Skeletal muscle tissue (tissue), 4 donors: ENCODE results near the gene ZHX3. TPM values are rescaled to one million over a fixed set of nuclear protein-coding genes. Genes with fewer than 3 reads are reported as not detected.
A peak's percentile ranks its signal among the peaks of the same experiment; 100 is the strongest.
"Not testable (repeated sequence)": the region's sequence is repeated elsewhere in the genome, so short reads cannot be mapped to it uniquely, and the experiment has no call there.

Experiments
- H3K27ac ChIP-seq: one replicate; pipeline ENCODE4 v1.7.0; 2013; ENCODE audit warnings: mild to moderate bottlenecking, low read depth, low read length, inconsistent platforms
- H3K27me3 ChIP-seq, 3 donors: one replicate each; pipeline ENCODE4 v1.7.0; 2013; ENCODE audit warnings: low read length in 3 of 3; ENCODE audit not compliant: control insufficient read depth in 3 of 3, insufficient read depth in 3 of 3
- H3K36me3 ChIP-seq, 3 donors: one replicate each; pipeline ENCODE4 v1.7.0; 2013; ENCODE audit warnings: low read length in 3 of 3; ENCODE audit not compliant: control insufficient read depth in 3 of 3, insufficient read depth in 3 of 3
- H3K4me1 ChIP-seq, 3 donors: one replicate each; pipeline ENCODE4 v1.7.0; 2013; ENCODE audit warnings: low read length in 3 of 3, mild to moderate bottlenecking in 3 of 3; ENCODE audit not compliant: control insufficient read depth in 3 of 3, insufficient read depth in 3 of 3
- H3K4me3 ChIP-seq, 3 donors: one replicate each; pipeline ENCODE4 v1.7.0; 2013; ENCODE audit warnings: low read length in 3 of 3
- H3K9ac ChIP-seq, 3 donors: one replicate each; pipeline ENCODE4 v1.7.0; 2013; ENCODE audit warnings: low read length in 3 of 3, mild to moderate bottlenecking in 3 of 3, moderate library complexity in 2 of 3, low read depth in 1 of 3
- H3K9me3 ChIP-seq, 3 donors: one replicate each; pipeline ENCODE4 v1.7.0; 2013; ENCODE audit warnings: low read length in 3 of 3; ENCODE audit not compliant: control insufficient read depth in 3 of 3
- total RNA-seq: library from RNA; depleted of rRNA; stranded (reverse); fragments of >200 nt; gene quantifications from one replicate; pipeline ENCODE4 v1.2.3, GENCODE V29; 2014
- donor health status: Osteomylitis.

ZHX3 gene
- total RNA-seq, 1 donor from 2014 or later, result 4.7 TPM

DNA sequence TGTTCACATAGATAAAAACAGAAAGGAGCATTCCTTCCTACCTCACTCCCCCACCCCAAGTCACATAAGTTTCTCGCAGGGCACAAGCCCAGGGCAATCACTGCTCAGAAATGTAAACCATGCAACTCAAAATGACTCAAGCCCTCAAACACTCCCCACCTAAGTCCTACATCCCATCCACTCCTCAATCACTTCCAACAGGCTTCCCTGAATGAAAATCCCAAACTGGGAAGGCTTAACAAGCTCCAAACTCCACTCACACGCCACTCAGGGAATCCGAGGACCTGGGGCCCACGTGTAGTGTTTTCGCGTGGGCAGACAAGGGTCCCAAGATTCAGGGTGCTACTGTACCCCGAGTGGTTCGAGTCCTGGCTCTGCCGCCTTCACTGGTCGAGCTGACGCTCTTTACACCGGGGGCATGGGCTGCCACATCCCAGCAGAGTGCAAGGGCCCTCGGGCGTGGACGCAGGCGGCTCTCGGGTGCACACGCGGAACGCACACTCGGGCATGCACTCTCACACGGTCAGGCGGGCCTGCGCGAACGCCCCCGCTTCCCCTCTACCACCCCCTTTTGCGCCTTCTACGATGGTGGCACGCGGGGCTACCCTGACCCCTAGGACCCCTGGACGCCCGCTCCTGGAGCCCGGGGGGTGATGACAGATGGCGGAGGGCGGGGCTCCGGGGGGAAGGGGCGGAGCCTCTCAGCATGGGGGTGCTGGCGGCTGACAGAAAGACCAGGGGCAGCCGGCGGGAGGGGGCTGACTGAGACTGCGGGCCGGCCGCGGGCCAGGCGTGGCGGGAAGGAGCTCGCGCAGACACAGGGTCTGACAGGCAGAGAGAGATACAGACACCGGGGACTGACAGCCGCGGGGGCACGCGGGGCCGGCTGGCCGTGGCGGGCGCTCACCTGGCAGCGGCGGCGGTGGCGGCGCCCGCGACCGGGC, 657 bp downstream of the ZHX3 start:
- H3K4me3 ChIP-seq, result peak overlapping the region; percentile 83 to 94 (median 90)
- peaks cover 19 to 36% (median 28%) of the 10 kb centered on the region in 3 donors for H3K4me1 ChIP-seq
- H3K9me3 ChIP-seq, result no peaks in the 10 kb centered on the region
- H3K27ac ChIP-seq, result peak overlapping the region; percentile 81
- H3K27me3 ChIP-seq, result no peaks in the 10 kb centered on the region
- H3K36me3 ChIP-seq, result no peaks in the 10 kb centered on the region
- peak overlapping the region; percentile 82 to 95 (median 90) for H3K9ac ChIP-seq

DNA sequence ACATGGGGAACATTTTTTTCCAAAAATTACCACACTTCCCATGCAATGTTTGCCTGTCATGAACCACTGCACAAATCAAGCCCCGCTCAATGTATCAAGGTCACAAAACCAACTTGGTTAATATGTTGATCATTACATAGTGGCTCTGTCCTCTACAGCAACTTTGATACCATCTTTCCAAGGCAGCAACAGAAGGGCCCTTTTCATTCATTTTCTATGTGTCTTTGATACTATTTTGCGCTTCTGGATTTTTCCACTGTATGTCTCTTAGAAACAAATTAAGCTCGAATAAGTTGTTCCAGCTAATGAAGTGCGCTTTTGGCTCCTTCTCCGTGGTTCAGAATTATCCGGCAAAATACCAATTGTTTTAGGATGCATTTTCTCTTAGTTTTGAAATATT, 1.5 kb downstream of the ZHX3 start:
- no peaks in the 10 kb centered on the region for H3K36me3 ChIP-seq
- H3K9me3 ChIP-seq, result no peaks in the 10 kb centered on the region
- H3K27ac ChIP-seq, result peak overlapping the region; percentile 81
- peak overlapping the region in 2 of 3 donors; percentile 83 to 90 for H3K4me3 ChIP-seq
- H3K4me1 ChIP-seq, result peaks cover 19 to 36% (median 28%) of the 10 kb centered on the region in 3 donors
- H3K9ac ChIP-seq, result peak overlapping the region; percentile 82 to 95 (median 90)
- no peaks in the 10 kb centered on the region for H3K27me3 ChIP-seq

DNA sequence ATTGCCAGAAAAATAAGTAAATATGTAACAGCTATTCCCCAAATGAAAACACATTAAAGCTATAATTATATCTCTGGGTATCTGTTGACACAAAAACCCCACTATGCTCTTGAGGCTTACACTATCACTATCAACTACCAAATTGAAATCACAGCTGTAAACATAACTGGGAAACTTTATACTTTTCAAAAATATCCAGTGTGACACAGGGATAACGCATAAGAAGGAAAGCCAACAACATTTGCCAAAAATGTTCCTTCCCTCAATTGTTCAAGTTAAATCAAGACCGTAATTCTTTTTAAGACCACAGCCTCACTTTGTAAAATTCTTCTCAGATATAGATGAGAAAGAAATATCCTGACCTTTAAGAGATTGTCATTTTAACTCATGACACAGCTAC, 3.1 kb downstream of the ZHX3 start:
- no peaks in the 10 kb centered on the region for H3K27me3 ChIP-seq
- no peak overlapping the region for H3K4me3 ChIP-seq
- peak overlapping the region in 1 of 3 donors; percentile 32 for H3K9ac ChIP-seq
- no peaks in the 10 kb centered on the region for H3K9me3 ChIP-seq
- peaks cover 28 to 45% (median 36%) of the 10 kb centered on the region in 3 donors for H3K4me1 ChIP-seq
- H3K36me3 ChIP-seq, result no peaks in the 10 kb centered on the region
- H3K27ac ChIP-seq, result peak overlapping the region; percentile 55

DNA sequence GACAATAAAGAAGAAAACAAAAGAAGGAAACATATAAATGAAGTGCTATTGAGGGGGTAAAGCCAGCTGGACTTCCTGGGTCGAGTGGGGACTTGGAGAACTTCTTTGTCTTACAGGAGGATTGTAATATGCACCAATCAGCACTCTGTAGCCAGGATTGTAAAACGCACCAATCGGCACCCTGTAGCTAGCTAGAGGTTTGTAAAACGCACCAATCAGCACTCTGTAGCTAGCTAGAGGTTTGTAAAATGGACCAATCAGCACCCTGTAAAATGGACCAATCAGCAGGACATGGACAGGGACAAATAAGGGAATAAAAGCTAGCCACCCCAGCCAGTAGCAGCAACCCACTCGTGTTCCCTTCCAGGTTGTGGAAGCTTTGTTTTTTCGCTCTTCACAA, 5.5 kb downstream of the ZHX3 start:
- not testable (repeated sequence) for H3K4me3 ChIP-seq, H3K27ac ChIP-seq
- H3K4me1 ChIP-seq, result peaks cover 42 to 54% (median 43%) of the 10 kb centered on the region in 3 donors

DNA sequence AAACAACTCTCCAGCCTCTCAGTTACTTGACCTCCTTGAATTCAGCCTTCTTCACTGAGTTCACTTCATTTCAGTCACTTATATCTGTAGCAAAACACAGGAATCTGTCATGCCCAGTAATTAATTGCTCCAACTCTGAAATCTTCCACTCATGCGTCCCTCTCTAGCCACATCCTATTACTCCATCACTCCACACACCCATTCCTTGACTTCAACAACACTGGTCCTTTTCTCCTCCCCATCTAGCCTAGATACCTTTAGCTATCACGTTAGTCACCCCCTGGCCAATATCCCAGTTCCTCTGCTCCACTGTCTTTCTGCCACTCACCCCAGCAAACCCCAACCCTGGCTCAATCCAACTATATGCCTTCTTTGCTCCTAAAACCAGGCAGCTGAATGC, 7.7 kb downstream of the ZHX3 start:
- no peak overlapping the region for H3K27ac ChIP-seq
- no peaks in the 10 kb centered on the region for H3K27me3 ChIP-seq
- no peaks in the 10 kb centered on the region for H3K36me3 ChIP-seq
- H3K9me3 ChIP-seq, result no peaks in the 10 kb centered on the region
- H3K9ac ChIP-seq, result no peak overlapping the region
- peaks cover 41 to 46% (median 46%) of the 10 kb centered on the region in 3 donors for H3K4me1 ChIP-seq
- no peak overlapping the region for H3K4me3 ChIP-seq

More for the DNA sequence above, 5.5 kb downstream of the ZHX3 start:
- H3K27me3 ChIP-seq, H3K36me3 ChIP-seq, H3K9me3 ChIP-seq, H3K9ac ChIP-seq: not testable (repeated sequence)

DNA sequence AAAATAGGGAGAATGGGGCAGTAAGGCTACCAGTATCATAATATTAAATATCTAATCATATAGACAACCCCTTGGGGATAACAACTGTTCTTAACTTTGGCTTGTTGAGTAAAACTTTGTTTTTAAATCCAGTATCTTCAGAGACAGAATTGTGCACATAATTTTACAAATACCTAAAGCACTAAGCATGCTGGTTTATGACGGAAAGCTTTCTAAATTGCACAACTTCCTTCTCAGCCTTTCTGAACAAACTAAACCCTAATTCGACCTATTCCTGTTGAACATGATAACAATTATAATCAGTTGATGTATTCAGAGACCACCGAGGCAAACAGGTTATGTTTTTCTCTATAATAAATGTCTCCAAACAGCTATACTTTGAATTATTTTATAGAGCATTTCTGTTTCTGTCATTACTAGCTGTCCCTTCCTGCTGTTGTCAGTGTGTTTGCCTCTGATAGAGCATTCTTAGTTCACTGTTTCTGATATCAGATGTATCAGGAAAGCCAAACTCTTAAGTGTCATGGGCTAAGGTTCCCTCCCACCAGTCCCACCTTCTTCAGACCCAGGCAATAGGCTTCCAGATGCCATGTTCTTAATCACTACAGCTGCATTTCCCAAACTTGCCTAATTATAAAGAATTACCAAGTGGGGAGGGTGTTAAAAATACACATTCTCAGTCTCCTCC, 8.7 kb downstream of the ZHX3 start:
- no peak overlapping the region for H3K4me3 ChIP-seq
- no peaks in the 10 kb centered on the region for H3K36me3 ChIP-seq
- H3K27ac ChIP-seq, result peak overlapping the region; percentile 21
- H3K4me1 ChIP-seq, result peaks cover 44 to 49% (median 44%) of the 10 kb centered on the region in 3 donors
- peak overlapping the region in 1 of 3 donors; percentile 5 for H3K9ac ChIP-seq
- H3K9me3 ChIP-seq, result no peaks in the 10 kb centered on the region
- H3K27me3 ChIP-seq, result no peaks in the 10 kb centered on the region

DNA sequence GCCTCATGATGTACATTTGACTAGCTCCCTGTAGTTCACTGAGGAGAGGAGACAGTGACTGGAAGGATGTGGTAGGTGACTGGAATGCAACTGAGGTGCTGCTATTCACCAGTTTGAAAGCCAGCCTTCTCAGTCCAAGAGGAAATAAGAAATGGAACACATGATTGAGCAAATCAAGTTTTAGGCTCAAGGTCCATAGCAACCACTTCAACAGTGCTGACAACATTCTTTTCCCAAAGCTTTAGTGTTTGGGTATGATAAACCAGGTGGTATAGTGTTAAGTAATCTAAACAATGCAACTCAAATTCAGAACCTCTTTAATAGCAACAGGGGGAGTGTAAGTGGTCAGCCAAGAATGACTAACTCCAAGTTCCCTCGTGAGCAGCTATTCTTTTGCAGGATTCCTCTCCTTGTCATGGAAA, 9.2 kb downstream of the ZHX3 start:
- H3K9ac ChIP-seq, result no peak overlapping the region
- H3K9me3 ChIP-seq, result no peaks in the 10 kb centered on the region
- H3K27ac ChIP-seq, result no peak overlapping the region
- no peaks in the 10 kb centered on the region for H3K36me3 ChIP-seq
- no peaks in the 10 kb centered on the region for H3K27me3 ChIP-seq
- H3K4me3 ChIP-seq, result no peak overlapping the region
- H3K4me1 ChIP-seq, result peaks cover 42 to 50% (median 44%) of the 10 kb centered on the region in 3 donors

DNA sequence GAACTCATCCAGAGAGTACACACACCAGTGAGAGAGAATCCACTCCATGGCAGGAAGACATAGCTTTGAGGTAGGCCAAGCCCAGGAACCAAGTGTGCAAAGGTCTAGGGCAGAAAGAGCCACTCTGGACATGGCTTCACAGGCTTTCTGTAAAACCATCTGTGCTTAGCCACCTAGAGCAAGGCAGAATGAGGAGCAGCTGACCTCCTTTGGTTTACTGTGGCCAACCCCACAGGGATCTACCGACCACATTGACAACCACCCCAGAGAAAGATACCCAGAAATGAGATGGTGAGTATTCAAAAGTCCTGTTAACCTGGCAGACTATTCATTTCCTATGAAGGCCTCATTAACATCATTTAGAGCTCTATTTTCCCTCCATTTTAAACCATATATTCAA, 10.5 kb downstream of the ZHX3 start:
- H3K9ac ChIP-seq, result no peak overlapping the region
- no peaks in the 10 kb centered on the region for H3K36me3 ChIP-seq
- no peak overlapping the region for H3K4me3 ChIP-seq
- no peaks in the 10 kb centered on the region for H3K27me3 ChIP-seq
- H3K27ac ChIP-seq, result no peak overlapping the region
- no peaks in the 10 kb centered on the region for H3K9me3 ChIP-seq
- H3K4me1 ChIP-seq, result peaks cover 37 to 39% (median 38%) of the 10 kb centered on the region in 3 donors

DNA sequence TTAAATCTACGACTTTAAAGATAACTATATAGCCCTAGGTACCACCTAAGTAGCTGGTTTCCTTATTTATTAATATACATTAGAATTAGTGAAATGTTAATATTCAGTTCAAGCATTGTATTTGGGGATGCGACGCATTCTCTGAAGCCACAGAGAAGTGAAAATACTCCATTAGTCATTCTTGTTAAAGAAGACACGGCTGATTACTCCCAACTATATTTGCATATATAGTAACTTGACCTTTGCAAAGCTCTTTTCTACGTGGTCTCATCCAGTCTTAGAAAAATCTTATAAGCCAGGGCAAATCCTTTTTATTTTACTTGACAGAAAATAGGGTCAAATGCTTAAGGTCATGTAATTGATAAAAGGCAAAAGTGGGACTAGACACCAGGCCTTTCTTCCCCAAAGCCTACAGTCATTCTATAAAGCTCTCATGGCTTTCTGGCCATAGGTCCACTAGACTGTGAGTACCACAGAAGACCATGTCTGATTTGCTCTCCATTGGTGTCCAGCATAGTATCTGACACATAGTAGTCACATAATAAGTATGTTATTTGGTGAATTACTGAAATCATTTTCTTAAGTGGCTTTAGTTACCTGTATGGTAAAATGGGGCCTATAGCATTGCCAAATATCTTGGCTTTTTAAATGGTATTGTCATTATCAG, 11.3 kb downstream of the ZHX3 start:
- peaks cover 39 to 43% (median 42%) of the 10 kb centered on the region in 3 donors for H3K4me1 ChIP-seq
- H3K36me3 ChIP-seq, result no peaks in the 10 kb centered on the region
- H3K27ac ChIP-seq, result no peak overlapping the region
- H3K27me3 ChIP-seq, result no peaks in the 10 kb centered on the region
- H3K9me3 ChIP-seq, result no peaks in the 10 kb centered on the region
- no peak overlapping the region for H3K4me3 ChIP-seq
- H3K9ac ChIP-seq, result no peak overlapping the region
